ENCODE measurements around the gene SEZ6.

SEZ6 gene

DNA sequence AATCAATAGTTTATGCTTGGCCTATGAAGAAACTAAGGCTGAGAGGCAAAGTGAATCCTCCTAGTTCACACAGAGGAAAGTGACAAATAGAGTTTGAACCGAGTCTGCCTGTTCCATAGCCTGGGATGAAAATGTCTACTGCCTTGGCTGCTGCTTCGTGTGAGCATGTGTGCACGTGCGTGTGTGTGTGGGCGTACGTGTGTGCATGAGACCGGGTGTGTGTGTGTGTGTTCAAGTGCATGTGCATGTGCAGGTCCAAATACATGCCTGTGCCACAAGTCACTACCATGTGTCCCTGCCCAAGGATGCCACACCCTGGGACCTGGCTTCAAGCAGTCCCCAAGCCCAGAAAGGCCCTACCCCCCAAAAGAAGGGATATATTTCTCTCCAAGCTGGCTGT lies 13.6 kb downstream of the SEZ6 start:
- Histone ChIP-seq H3K27ac (ENCODE audit: low read length) (no peak overlapping the region), H2AFZ (ENCODE audit: low read depth, low read length) (no peak overlapping the region), H3K36me3 (replicated peaks; ENCODE audit: low read depth, low read length) (no peaks in the 10 kb centered on the region), H3K4me2 (ENCODE audit: low read length) (no peak overlapping the region), H3K4me1 (ENCODE audit: low read length) (peaks cover 5% of the 10 kb centered on the region; the same call in 1 of the 2 replicates), H4K20me1 (ENCODE audit: insufficient read depth, low read length) (no peaks in the 10 kb centered on the region), H3K9ac (ENCODE audit: low read length) (no peak overlapping the region), H3K79me2 (ENCODE audit: low read length) (no peaks in the 10 kb centered on the region), H3K9me3 (ENCODE audit: insufficient read depth, low read length) (no peaks in the 10 kb centered on the region), H3K27me3 (ENCODE audit: low read depth, low read length) (no peaks in the 10 kb centered on the region), H3K4me3 (ENCODE audit: low read length) (no peak overlapping the region)
- TF ChIP-seq, protein P1, sequence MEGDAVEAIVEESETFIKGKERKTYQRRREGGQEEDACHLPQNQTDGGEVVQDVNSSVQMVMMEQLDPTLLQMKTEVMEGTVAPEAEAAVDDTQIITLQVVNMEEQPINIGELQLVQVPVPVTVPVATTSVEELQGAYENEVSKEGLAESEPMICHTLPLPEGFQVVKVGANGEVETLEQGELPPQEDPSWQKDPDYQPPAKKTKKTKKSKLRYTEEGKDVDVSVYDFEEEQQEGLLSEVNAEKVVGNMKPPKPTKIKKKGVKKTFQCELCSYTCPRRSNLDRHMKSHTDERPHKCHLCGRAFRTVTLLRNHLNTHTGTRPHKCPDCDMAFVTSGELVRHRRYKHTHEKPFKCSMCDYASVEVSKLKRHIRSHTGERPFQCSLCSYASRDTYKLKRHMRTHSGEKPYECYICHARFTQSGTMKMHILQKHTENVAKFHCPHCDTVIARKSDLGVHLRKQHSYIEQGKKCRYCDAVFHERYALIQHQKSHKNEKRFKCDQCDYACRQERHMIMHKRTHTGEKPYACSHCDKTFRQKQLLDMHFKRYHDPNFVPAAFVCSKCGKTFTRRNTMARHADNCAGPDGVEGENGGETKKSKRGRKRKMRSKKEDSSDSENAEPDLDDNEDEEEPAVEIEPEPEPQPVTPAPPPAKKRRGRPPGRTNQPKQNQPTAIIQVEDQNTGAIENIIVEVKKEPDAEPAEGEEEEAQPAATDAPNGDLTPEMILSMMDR (IDR thresholded peaks at IDR 0.05; ENCODE audit: low read depth, low read length) = no peak
- no peak for TF ChIP-seq EZH2phosphoT487 (IDR thresholded peaks at IDR 0.05; ENCODE audit: low read depth)

DNA sequence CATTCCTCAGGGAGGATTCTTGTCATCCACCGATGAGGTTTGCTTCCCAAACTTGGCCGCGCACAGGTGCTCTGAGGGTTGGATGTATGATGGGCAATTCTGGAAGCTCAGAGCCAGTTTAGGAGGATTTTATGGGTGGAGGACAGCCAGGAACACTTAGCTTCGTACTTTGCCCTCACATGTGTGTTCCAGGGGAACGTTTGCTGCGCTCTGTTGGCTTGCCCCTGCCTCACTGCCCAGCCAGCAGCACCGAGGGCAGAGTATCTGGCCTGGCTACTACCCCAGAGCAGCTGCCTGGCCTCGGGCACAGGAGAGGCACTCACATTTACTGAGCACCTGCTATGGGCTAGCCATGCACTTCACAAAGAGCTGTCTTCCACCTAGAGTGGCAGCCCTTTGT lies 14.1 kb downstream of the SEZ6 start:
- TF ChIP-seq, protein P1 (IDR thresholded peaks at IDR 0.05; ENCODE audit: low read depth, low read length) = no peak
- no peak for TF ChIP-seq EZH2phosphoT487 (IDR thresholded peaks at IDR 0.05; ENCODE audit: low read depth)
- H4K20me1 ChIP-seq (ENCODE audit: insufficient read depth, low read length) = no peaks in the 10 kb centered on the region
- H3K9ac ChIP-seq (ENCODE audit: low read length) = no peak overlapping the region
- no peak overlapping the region for H3K27ac ChIP-seq (ENCODE audit: low read length)
- no peaks in the 10 kb centered on the region for H3K9me3 ChIP-seq (ENCODE audit: insufficient read depth, low read length)
- H3K4me1 ChIP-seq (ENCODE audit: low read length) = peaks cover 5% of the 10 kb centered on the region; the same call in 1 of the 2 replicates
- H3K36me3 ChIP-seq (replicated peaks; ENCODE audit: low read depth, low read length) = no peaks in the 10 kb centered on the region
- no peak overlapping the region for H3K4me2 ChIP-seq (ENCODE audit: low read length)
- no peaks in the 10 kb centered on the region for H3K79me2 ChIP-seq (ENCODE audit: low read length)
- H2AFZ ChIP-seq (ENCODE audit: low read depth, low read length) = no peak overlapping the region
- no peak overlapping the region for H3K4me3 ChIP-seq (ENCODE audit: low read length)
- H3K27me3 ChIP-seq (ENCODE audit: low read depth, low read length) = no peaks in the 10 kb centered on the region

DNA sequence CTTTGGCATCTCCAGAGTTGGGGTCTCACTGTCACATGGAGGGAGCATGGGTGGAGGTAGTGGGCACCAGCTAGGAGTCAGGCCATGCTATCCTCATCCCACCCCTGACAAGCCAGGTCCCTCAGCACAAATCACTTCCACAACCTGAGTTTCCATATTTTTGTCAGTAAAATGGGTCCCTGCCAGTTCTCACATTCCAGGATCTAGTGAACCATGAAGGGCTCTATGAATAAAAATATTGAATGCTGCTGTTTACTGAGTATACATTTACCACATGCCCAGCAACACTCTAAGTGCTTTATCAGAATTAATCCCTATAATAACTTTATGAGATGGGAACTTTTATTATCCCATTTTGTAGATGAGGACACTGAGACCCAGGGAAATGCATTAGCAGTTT lies 16.8 kb downstream of the SEZ6 start:
- Histone ChIP-seq H3K9me3 (ENCODE audit: insufficient read depth, low read length) (no peaks in the 10 kb centered on the region), H3K4me1 (ENCODE audit: low read length) (no peaks in the 10 kb centered on the region), H3K79me2 (ENCODE audit: low read length) (no peaks in the 10 kb centered on the region), H3K9ac (ENCODE audit: low read length) (no peak overlapping the region), H3K27me3 (ENCODE audit: low read depth, low read length) (no peaks in the 10 kb centered on the region), H3K27ac (ENCODE audit: low read length) (no peak overlapping the region), H3K4me3 (ENCODE audit: low read length) (no peak overlapping the region), H3K4me2 (ENCODE audit: low read length) (no peak overlapping the region), H3K36me3 (replicated peaks; ENCODE audit: low read depth, low read length) (no peaks in the 10 kb centered on the region), H4K20me1 (ENCODE audit: insufficient read depth, low read length) (no peaks in the 10 kb centered on the region), H2AFZ (ENCODE audit: low read depth, low read length) (no peak overlapping the region)
- no peak for TF ChIP-seq EZH2phosphoT487 (IDR thresholded peaks at IDR 0.05; ENCODE audit: low read depth)
- TF ChIP-seq, protein P1 (IDR thresholded peaks at IDR 0.05; ENCODE audit: low read depth, low read length) = no peak

DNA sequence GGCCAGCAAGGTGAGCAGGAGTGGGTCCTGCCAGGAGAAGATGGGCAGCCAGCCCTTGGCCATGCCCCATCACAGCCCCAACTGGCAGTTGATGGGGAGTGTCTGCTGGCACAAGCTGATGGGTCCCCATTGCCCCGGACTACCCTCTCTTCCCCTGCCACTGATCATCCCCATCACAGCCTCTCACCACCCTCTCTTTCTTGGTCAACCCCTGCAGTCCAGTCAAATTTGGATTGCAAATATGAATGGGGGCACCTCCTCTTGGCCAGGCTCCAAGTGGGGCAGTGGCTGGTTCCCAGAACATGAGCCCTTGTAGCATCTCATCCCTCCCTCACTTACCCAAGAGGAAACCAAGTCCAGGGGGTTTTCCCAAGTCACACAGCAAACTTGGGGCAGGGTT lies 17.4 kb downstream of the SEZ6 start:
- Histone ChIP-seq H2AFZ (ENCODE audit: low read depth, low read length) (no peak overlapping the region), H3K4me1 (ENCODE audit: low read length) (no peaks in the 10 kb centered on the region), H3K9me3 (ENCODE audit: insufficient read depth, low read length) (no peaks in the 10 kb centered on the region)

More for the DNA sequence above, 17.4 kb downstream of the SEZ6 start:
- Histone ChIP-seq H3K4me2 (ENCODE audit: low read length) (no peak overlapping the region), H3K27ac (ENCODE audit: low read length) (no peak overlapping the region), H3K79me2 (ENCODE audit: low read length) (no peaks in the 10 kb centered on the region), H3K9ac (ENCODE audit: low read length) (no peak overlapping the region), H4K20me1 (ENCODE audit: insufficient read depth, low read length) (no peaks in the 10 kb centered on the region), H3K4me3 (ENCODE audit: low read length) (no peak overlapping the region), H3K27me3 (ENCODE audit: low read depth, low read length) (no peaks in the 10 kb centered on the region), H3K36me3 (replicated peaks; ENCODE audit: low read depth, low read length) (no peaks in the 10 kb centered on the region)
- no peak for TF ChIP-seq EZH2phosphoT487 (IDR thresholded peaks at IDR 0.05; ENCODE audit: low read depth)
- TF ChIP-seq, protein P1 (IDR thresholded peaks at IDR 0.05; ENCODE audit: low read depth, low read length) = no peak

All from OCI-LY3 (cell line).